ENCODE measurements around the gene OLFM3. TPM values are rescaled to one million over a fixed set of nuclear protein-coding genes. Genes with fewer than 3 reads are reported as not detected.

OLFM3 gene
- total RNA-seq, 1 experiment from 2014 or later, result not detected

DNA sequence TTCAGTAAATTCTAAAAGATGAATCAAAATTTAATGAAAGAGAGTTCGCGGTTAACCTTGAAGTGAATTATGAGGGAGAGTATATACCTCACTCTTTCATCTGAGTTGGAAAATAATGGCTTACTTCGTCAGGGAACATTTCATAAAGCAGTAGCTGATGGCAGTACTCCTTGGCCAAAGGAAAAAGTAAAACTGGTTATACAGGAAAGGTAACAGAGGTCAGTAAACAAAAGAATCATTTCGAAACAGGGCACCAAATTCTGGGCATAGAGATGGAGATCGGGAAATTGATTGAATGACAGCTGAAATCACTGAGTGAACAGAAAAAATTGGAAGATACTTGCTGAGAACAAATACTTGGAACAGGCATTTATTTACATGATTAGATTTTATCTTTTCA is 199.0 kb downstream of the OLFM3 start:
- no peak for DNase-seq (ENCODE audit: low read depth, low spot score)
- RAD21 ChIA-PET (ENCODE audit: low non-redundant PET in 1 of 2, low total read pairs in 2 of 2, uncharacterized antibody in 2 of 2, unreplicated experiment in 2 of 2), result no interaction called here
- TF ChIP-seq EZH2phosphoT487 (IDR thresholded peaks at IDR 0.05; ENCODE audit: borderline replicate concordance) (no peak), ZNF274 (IDR thresholded peaks at IDR 0.05; ENCODE audit: low read depth, low read length) (no peak), SIN3A (IDR thresholded peaks at IDR 0.05; ENCODE audit: low read depth) (no peak), SRF (IDR thresholded peaks at IDR 0.05; ENCODE audit: low read depth) (no peak), YY1 (IDR thresholded peaks at IDR 0.05; ENCODE audit: extremely low read depth, insufficient replicate concordance, low read depth, low read length) (no peak), POLR2A (IDR thresholded peaks at IDR 0.05; ENCODE audit: borderline replicate concordance, extremely low read depth, insufficient read depth, insufficient read length) (no peak), EZH2 (IDR thresholded peaks at IDR 0.05) (no peak)
- TF ChIP-seq, protein P1, sequence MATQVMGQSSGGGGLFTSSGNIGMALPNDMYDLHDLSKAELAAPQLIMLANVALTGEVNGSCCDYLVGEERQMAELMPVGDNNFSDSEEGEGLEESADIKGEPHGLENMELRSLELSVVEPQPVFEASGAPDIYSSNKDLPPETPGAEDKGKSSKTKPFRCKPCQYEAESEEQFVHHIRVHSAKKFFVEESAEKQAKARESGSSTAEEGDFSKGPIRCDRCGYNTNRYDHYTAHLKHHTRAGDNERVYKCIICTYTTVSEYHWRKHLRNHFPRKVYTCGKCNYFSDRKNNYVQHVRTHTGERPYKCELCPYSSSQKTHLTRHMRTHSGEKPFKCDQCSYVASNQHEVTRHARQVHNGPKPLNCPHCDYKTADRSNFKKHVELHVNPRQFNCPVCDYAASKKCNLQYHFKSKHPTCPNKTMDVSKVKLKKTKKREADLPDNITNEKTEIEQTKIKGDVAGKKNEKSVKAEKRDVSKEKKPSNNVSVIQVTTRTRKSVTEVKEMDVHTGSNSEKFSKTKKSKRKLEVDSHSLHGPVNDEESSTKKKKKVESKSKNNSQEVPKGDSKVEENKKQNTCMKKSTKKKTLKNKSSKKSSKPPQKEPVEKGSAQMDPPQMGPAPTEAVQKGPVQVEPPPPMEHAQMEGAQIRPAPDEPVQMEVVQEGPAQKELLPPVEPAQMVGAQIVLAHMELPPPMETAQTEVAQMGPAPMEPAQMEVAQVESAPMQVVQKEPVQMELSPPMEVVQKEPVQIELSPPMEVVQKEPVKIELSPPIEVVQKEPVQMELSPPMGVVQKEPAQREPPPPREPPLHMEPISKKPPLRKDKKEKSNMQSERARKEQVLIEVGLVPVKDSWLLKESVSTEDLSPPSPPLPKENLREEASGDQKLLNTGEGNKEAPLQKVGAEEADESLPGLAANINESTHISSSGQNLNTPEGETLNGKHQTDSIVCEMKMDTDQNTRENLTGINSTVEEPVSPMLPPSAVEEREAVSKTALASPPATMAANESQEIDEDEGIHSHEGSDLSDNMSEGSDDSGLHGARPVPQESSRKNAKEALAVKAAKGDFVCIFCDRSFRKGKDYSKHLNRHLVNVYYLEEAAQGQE (IDR thresholded peaks at IDR 0.05; ENCODE audit: low read depth), result no peak
- H3K9me2 ChIP-seq (ENCODE audit: insufficient read depth), result no peaks in the 10 kb centered on the region
- H3K79me2 ChIP-seq (ENCODE audit: insufficient read depth, low read length), result no peaks in the 10 kb centered on the region
- H3K4me2 ChIP-seq (ENCODE audit: low read length), result no peak overlapping the region
- H3K4me1 ChIP-seq (ENCODE audit: control insufficient read depth in 1 of 2, insufficient read depth in 2 of 2, low read length in 2 of 2), result no peaks in the 10 kb centered on the region
- no peak overlapping the region for H3K9ac ChIP-seq (ENCODE audit: low read length)
- POLR2A ChIA-PET, result no interaction called here
- no peaks in the 10 kb centered on the region for H3K27me3 ChIP-seq (ENCODE audit: insufficient read depth, low read length)
- no peak for ATAC-seq
- H3K36me3 ChIP-seq (ENCODE audit: control insufficient read depth in 1 of 2, insufficient read depth in 2 of 2, low read length in 2 of 2), result no peaks in the 10 kb centered on the region
- H4K20me1 ChIP-seq (ENCODE audit: insufficient read depth), result no peaks in the 10 kb centered on the region
- CTCF ChIA-PET, result no interaction called here
- H3K27ac ChIP-seq (ENCODE audit: low read depth, low read length), result no peak overlapping the region
- no peak overlapping the region for H2AFZ ChIP-seq (ENCODE audit: low read depth, low read length, poor library complexity, severe bottlenecking)
- H3K4me3 ChIP-seq (replicated peaks in 1 of 2; ENCODE audit: low read depth in 1 of 2, low read length in 2 of 2), result no peak overlapping the region
- BruUV-seq (replicated peaks), result no TSS peak
- H3K9me3 ChIP-seq (ENCODE audit: control insufficient read depth in 1 of 2, insufficient read depth in 1 of 2, low read depth in 1 of 2, low read length in 2 of 2), result 0 out of 4 replicates have a peak, but pooled peaks cover 0 to 6% of the 10 kb centered on the region in 2 experiments
- intact Hi-C loops (cut with micrococcal nuclease), result no loop called here
